HG03159 (cell line): Measurements from ENCODE around the gene PRG2.
"Not testable (repeated sequence)": the region's sequence is repeated elsewhere in the genome, so short reads cannot be mapped to it uniquely, and the experiment has no call there.

Experiments used
- ATAC-seq: cut with Tn5 transposase; IDR thresholded peaks from one replicate; pipeline ENCODE4 v1.9.1; 2021; ENCODE audit warnings: mild to moderate bottlenecking, moderate library complexity; ENCODE audit not compliant: unreplicated experiment

The PRG2 gene

DNA sequence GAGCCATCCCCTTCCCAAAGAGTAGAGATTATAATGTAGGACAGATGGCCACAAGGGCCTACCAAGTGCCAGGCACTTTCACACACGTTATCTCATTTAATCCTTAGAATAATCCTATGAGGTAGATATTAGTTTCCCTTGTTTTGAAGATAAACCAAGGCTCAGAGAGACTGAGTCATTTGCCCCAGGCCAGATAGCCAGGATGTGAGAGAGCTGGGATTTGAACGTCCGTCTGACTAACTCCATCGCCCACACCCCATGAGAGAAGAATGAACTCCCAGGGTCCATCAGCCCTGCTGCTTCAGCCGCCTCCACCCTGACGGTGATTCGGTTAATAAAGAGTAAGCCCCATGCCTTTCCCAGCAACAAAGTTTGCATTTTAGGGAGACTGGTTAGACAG is 20.2 kb downstream of the PRG2 start:
- no peak for ATAC-seq

DNA sequence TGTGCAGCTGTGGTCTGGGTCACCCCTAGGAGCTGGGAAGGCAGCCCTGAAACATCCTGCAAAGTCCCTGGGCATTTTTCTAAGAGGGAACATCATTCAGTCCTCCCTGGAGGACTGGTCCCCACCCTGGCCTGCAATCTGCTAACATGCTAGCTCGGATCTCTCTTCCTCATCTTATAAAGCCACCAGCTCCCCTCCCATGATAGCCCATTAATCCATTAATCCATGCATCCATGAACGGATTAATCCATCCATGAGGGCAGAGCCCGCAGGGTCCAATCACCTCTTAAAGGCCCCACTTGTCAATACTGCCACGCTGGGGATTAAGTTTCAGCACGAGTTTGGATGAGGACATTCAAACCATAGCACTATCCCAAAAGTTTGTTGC is 21.6 kb downstream of the PRG2 start:
- ATAC-seq = no peak

DNA sequence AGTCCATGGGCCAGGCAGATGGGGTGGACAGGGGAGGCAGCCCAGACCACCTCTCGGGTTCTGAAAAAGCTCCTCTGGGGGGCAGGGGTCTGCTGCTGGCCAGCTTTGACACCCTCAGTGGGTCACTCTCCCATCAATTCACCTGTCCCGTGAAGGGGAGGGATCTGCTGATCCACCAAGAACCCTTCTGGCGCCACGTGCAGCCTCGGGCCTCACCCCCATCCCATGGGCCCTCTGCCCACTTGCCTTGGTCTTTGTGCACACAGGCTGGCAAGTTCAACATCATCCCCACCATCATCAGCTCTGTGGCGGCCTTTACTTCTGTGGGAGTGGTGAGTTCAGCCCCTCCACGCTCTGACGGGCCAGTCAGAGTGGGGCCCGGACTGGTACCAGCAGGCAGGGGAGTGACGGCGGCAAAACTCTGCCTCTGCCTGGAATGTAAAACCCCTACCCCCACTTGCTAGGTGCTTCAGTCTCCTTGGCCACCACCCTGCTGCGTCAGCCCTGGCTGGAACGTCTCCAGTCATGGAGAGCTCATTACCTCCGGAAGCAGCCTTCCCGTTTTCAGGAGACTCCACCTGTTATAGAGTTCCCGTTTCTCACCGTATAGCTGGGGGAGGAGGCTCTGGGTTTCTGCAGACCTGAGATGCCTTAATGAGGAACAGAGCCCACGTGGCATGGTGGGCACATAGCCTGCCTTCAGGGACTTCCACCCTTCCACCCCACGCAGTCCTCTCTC is 22.2 kb downstream of the PRG2 start:
- no peak for ATAC-seq

DNA sequence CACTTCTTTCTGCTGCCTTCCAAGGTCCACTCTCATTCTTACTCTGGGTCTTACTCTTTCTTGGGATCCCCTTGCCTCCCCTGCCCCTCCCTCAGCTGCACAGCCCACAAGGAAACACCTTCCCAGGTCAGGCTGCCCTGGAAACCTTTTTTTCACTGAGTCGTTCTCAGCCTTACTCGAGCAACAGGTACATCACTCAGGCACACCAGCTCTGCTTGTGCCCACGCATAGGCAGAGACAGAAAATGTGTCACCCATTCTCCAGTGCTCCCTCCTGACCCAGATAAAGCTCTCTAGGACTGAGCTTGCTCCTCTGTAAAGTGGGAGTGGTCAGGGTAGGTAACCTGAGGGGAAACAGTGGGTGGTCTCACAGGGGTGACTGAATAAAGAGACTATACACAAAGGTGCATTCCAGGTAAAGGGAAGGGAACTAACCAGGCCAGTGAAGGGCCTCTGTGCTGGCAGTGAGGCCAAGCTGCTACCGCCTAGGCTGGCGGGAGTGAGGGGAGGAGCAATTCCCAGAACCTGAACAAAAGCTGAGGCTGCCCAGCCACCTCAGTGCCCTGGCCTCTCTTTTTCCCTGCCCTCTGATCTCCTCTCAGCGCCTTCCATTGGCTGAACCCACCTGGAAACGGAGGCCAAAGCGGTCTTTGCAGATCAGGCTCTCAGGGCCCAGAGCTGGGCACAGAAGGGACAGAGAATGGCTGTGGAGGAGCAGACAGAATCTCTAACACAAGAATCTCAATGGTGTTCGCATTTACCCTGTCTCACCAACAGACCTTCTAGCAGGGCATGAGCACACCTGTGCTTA is 25.4 kb downstream of the PRG2 start:
- no peak for ATAC-seq

DNA sequence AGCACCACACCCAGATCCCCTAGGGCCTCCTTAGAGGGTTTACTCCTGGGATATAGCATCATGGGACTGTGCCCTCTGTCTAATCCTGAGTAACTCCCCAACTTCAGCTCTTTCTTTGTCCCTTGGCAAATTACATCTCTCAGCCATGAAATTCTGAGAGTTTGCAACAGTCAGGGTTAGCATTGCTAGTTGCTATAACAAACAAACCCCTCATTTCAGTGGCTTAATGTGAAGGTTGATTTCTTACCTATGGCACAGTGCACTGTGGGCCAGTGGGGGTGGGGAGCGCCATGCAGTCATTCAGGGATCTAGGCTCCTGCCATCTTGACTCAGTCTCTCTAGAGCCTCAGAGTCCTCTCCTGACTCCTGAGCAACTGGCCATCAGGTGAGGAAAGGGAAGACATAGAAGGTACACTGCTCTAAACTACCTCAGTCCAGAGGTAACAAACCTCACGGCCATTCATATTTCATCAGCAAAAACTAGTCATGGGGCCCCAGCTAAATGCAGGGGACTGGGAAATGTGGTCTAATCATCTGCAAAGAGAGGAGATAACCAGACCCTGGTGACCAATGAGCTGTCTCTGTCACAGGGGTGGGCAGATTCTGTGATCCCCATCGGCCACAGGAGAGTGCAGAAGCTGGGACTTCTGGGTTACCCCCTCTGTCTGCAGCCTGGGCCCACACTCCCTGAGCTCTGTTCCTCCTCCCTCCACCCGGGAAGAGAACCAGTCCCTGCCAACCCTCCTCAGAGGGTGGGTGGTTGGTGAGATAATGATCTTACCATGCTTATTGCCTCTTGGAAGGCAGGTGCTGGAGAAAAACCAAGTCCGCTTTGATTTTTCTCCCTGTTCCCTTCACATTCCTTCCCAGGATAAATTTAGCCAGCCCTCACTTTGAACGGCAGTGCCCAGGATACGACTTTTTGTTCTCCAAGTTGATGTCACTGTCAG is 27.0 kb downstream of the PRG2 start:
- ATAC-seq = no peak

DNA sequence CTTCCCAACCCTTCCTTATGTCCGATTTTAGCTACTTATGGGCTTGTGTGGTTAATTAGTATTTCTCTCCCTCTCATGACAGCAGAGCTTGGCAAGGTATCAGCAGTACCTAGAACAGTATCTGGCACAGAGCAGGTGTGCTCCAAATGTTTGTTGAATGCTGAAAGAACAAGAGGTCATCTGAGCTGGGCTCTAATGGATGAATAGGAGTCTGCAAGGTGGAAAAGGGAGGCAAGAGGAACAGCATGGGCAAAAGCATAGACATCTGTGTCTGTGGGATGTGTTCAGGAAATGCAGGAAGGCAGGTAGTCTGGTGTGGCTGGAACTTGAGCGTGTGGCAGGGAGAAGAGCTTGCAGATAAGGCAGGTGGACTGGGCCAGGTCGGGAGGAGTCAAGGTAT is 28.5 kb downstream of the PRG2 start:
- ATAC-seq = no peak

DNA sequence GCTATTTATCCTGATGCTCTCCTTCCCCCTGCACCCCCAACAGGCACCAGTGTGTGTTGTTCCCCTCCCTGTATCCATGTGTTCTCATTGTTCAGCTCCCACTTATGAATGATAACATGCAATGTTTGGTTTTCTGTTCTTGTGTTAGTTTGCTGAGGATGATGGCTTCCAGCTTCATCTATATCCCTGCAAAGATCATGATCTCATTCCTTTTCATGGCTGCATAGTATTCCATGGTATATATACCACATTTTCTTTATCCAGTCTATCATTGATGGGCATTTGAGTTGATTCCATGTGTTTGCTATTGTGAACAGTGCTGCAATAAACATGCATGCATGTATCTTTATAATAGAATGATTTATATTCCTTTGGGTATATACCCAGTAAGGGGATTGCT is 29.0 kb downstream of the PRG2 start:
- ATAC-seq = not testable (repeated sequence)

DNA sequence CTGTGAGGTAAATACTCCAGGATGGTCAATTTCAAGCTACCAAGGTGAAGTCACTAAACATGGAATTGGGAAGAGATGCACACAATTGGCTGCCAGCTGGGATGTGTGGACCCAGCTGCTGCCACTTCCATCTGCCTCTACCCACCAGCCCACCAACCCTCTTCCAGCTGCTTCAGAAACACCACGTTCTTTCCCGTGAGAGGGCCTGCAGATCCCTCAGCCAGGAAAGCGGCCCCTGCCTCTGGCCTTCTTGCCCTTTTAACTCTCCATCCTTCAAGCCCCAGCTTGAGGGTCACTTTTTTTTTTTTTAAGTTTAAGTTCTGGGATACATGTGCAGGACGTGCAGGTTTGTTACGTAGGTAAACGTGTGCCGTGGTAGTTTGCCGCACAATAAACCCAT is 29.5 kb downstream of the PRG2 start:
- ATAC-seq = no peak

DNA sequence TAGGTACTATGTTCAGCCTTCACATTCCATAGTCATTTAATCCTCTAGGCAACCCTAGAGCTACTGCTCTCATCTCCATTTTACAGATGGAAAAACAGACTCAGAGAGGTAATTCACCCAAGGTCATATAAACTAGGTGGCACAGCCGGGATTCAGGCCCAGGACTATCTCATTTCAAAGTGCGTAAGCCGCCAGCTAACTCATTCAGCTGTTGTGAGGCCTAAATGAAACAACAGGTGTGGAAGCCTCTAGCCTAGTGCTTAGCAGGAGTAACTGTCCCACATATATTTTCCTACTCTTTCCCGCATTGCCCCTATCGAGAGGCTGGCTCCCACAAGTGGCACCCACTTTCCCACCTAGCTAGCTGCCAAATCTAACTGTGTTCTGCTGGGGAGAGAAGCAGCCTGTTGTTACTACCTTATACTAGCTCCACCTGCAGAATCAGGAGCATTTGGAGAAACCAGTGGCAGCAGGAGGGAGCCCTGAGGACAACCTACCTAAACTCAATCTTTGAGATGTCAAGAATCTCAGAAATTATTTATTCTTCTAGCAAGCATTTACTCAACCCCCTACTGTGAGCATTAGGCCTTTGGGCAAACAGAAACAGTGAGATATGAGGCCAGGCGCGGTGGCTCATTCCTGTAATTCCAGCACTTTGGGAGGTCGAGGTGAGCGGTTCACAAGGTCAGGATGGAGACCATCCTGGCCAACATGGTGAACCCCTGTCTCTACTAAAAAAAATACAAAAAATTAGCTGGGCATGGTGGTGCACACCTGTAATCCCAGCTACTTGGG is 30.4 kb downstream of the PRG2 start:
- ATAC-seq = no peak

DNA sequence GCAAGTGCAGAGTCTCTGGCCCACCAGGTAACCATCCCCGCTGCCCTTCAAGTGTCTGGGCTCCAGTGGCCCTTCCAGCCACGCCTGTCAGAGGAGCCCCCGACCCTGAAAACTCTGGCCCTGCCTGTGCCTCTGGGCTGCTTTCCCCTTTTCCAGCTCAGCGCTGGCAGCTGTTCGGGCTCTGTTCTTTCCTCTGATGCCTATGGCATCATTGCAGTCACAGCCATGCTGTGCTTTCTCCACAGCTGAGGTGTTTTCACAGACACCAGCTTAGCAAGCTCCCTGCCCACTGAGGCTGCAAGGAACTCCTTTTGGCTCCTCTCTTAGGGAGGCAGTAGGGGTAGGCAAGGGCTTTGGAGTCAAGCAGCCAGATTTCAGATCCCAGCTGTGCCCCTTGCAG is 31.1 kb downstream of the PRG2 start:
- ATAC-seq = no peak

DNA sequence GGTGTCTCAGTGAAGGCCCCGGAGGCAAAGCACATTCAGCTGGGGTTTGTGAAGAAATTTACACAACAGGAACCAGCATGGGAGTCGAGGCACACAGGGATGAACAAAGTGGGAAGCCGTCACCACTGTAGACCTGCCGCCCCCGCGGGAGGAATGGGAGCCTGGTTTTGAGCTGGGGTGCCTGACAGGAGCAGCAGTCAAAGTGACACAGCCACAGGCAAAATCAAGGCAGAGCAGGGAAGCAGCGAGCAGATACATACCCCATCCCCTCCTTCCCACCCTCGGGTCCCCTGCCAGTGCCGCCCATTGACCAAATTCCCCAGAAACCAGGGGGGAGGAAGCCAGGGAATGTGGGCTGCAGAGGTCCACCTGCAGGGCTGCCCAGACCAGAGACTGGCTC is 31.5 kb downstream of the PRG2 start:
- ATAC-seq = no peak

DNA sequence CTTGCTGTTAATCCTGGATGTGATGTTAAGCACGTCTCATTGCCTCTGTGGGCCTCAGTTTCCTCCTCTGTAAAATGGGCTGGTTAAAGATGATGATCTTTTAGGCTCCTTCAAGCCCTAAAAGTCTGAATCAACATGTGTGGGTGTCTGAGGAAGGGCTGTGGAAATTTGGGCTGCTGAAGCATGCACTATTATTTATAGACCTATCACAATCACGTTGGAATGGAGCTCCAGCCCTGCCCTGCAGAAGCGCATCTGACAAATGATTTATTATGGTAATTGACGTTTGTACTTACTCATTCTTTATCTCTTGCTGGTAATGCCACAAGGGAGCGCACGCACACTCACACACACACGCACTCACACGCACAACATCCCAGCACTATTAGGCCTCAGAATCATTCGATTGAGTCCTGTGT is 31.9 kb downstream of the PRG2 start:
- ATAC-seq = no peak

DNA sequence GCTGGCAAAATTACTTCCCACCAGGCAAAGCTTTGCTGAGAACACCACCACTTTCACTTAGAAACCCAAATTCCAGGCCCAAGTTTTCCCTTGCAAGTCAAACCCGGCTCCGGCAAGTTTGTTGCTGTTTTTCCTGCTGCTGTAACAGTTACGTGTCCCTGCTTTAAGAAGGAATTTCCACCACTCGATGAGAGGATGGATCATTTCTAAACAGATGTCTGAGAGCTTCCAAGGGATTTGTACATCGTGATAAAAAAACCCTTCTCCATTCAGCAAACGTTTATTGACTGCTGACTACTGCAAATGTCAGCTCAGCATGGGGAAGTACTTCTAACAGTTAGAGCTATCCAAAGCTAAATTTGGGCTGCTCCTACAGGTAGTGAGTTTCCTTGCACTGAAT is 32.6 kb downstream of the PRG2 start:
- ATAC-seq = no peak

DNA sequence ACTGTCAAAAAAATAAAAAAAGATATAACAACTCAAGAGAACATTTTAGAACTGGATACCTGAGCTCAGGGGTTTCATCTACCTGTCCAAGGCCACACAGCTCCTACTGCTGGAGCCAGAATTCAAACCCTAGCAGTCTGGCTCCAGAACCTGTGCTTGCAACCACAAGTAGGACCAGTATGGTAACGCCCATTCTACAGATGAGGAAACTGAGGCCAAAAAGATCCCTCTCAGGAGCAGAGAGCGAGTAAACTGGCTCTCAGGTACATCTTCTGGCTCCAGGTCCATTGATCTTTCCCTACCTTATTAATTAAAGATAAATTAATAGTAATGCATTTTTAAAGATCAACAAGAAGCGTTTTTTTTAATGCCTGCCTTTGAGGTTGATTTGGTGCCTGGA is 33.1 kb downstream of the PRG2 start:
- no peak for ATAC-seq

DNA sequence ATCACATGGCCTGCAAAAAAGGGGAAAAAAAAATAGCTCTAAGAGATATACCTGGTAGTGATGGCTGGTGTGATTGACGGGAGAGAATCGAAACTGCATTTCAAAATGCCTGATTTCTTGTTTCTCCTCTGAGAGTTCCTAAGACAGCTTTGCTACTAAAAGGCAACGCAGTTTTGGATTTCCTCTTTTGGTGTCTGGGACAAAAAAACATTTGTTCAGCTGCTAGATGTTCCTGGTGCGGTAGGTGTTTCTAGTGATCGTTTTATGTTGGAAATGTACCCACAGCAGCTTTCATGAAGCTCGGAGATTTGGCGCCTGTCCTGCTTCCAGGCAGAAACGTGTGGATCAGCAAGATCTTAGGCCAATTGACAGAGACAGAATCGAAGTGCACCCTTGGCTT is 34.2 kb downstream of the PRG2 start:
- ATAC-seq = no peak

DNA sequence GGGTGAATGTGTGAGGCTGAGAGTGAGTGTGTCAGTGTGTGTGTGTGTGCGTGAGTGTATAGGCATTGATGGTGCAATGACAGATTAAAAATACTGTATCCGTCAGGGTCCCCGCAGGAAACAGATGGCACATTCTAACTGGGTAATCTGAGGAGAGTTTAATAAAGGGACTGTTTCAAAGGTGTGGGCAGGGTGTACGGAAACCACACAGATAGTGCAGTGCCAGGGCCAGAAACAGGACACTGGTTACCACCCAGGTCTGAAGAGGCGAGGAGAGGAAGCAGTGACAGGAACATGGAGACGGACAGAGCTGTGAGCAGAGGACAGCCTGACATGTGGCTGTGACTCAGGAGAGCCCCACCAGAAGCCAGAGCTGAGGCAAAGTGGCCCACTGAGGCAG is 35.8 kb downstream of the PRG2 start:
- ATAC-seq = no peak

DNA sequence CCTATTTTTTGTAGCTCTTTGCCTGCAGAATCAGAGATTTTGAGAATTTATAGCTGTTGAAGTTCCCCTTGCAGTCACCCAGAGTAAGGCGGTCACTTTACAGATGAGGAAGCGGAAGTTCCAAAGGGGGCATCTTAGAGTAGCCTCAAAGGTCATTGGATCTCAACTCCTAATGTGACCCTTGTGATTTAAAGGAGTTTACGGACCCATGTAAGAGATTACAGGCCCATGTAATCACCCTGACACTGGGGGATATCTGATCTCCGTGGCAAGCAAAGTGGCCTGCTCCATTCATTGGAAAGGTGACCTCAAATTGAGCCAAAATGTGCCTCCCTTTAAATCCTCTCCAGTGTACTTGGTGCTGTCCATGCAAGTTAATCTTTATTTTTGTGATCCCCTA is 36.6 kb downstream of the PRG2 start:
- ATAC-seq = no peak

DNA sequence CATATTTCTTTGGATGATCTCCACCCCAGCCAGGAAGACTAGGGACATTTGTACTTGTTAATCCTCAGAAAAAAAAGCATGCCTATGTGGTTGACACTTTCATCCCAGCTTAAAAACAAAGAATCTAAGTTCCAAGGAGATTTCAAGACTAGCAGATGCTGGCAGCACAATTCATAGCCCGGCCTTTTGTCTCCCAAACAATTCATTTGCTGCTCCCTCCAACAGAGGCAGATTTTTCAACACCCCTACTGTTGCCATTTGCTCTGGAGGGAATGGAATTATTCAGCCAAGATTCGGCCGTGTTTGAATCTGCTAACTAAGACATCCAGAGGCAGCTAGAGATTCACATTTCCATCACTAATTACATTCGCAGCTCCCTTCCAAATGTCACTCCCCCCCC is 37.0 kb downstream of the PRG2 start:
- no peak for ATAC-seq

DNA sequence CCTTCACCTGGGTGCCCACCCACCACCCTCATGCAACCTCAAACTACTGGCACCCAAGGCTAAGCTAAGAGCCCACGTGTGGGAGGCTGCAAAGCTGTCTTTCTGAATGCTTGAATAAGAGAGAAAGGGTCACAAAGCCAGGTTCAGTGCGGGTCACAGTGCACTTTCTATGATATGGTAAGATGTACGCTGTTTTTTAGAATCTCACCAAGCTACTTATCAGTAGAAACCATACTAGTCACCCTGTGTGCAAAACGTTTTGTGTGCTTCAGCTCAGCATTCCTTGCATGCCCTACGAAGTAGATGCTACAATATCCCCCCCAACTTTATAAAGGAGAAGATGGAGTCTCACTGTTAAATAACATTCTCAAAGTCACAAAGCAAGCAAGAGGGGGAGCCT is 37.4 kb downstream of the PRG2 start:
- ATAC-seq = no peak

DNA sequence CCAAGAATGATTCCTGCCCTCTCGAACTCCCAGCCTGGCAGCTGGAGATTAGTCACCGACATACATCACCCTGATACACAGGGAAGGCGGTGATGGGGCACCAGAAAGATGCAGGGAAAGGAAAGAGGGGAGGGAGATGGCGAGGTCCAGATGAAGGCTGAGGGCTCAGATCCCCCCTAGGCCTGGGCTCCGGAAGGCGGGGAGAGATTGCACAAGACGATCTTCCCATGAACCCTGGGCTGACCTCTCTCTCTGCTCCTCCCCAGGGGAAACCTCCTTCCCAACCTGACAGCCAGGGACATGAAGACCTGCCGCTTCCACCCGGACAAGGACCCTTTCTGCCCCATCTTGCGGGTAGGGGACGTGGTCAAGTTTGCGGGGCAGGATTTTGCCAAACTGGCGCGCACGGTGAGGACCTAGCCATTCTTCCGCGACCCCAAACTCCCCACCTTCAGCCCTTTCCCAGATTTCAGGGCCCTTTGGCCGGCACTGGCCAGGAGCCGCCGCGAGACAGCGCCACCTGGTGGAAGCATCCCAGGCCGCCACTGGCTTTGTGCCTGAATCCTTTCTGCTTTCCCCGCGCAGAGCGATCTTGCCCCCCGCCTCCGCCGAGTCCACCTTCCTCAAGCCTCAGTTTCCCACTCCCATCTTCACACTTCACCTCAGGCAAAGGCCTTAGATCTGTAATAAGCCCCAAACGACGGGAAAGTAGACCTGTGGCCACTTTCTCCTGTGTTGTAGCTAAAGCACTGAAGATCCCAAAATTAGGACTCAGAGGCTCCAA is 40.8 kb downstream of the PRG2 start:
- ATAC-seq = no peak
